Inflammatory macrophage (primary cell): Measurements from ENCODE around the gene RPL39.
"Not testable (repeated sequence)": the region's sequence is repeated elsewhere in the genome, so short reads cannot be mapped to it uniquely, and the experiment has no call there.

Source experiments
- DNase-seq, 2 donors: peaks; one replicate each; pipeline ENCODE4 v3.0.0-alpha.2; 2020 to 2022
- total RNA-seq, 18 experiments: gene quantifications; one replicate each; lab custom pipeline; 2026; ENCODE audit warnings: mixed read lengths in 6 of 18, inconsistent platforms in 2 of 18; lab: John Stamatoyannopoulos, UW

The RPL39 gene
- total RNA-seq, result 52.4 to 130 (median 86.6) reads per million in 18 experiments

DNA sequence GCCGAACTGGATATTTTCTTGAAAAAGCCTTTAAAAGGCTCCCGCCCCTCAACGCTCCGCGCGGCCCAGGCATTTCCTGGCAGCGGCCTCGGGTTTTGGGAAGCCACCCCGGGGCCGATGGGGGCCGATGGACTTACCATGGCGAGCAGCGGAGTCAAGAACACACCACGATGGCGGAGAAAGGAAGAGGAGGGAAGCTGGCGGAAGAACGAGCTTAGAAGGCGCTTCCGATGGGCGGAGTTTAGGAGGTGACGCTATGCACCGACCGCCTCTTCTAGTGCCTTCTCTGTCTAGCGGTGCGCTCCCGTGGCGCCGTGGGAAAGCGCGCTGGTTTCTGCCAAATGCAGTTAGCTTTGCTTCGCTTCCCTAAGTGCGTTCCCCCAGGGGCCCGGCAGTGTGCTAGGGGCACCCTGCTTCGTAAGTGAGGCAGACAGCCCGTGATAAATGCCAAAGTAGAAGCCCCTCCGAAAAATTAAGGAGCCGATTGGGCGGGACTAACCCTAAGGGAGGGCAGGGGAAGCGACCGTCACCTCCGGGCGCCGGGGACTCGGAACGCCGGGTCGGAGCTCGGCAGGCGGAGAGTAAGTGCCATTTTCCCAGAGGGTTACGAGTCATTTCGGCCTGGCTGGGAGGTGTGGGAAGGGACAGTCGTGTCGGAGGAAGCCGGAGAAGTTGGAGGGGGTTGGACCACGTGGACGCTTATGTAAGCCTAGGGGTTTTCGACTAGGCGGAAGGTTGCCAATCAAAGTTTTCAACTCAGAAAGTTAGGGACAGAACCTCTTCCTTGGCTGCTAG is at the start of gene RPL39:
Gene RPL39, minus strand, starts transcription at position 194 of the 795 bp plus-strand sequence. Its CDS starts 54 bp downstream, at position 140.
- DNase-seq, result peak; percentile 83 to 89

DNA sequence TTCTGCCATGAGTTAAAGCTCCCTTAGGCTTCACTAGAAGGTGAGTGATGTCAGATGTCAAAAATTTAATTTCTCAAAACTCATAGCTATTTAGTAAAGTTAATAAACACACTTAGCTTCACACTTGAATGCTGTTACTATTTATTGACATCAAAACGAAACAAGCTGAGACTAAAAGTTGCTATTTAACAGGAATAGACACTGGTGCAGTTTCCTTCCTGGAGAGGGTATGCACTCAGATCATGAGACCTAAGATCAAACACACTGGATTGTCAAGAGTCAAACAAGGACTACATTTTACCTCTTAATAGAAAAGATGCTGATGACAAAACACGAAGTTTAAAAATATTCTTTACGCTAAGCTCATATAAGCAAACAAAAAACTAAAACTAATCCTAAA is 42.5 kb upstream of the RPL39 start:
- no peak for DNase-seq

GRCh38 chrX:119828446-119828845 is 37.0 kb upstream of the RPL39 start:
- no peak for DNase-seq

DNA sequence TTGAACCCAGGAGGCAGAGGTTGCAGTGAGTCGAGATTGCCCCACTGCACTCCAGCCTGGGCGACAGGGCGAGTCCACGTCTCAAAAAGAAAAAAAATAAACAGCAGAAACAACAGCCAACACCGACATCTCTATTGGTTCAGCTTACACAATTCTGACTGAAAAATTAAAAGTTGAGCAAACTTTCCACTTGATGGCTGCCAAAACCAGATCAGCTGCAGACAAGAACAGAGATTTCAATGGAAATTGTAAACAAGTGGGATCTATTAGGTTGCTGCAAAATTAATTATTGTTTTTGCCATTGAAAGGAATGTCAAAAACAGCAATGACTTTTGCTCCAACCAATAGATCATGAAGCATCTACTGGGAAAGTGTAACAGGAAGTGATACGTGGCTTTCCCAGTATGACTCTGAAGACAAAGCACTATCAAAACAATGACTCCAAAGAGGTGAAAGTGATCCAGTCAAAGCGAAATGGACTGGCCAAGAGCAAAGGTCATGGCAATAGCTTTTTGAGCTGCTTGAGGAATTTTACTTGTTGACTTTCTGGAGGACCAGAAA is 35.0 kb upstream of the RPL39 start:
- peak in 1 of 2 donors; percentile 1 for DNase-seq

GRCh38 chrX:119824221-119824620 is 32.8 kb upstream of the RPL39 start:
- DNase-seq, result not testable (repeated sequence)

GRCh38 chrX:119821703-119822102 is 30.3 kb upstream of the RPL39 start:
- peak in 1 of 2 donors; percentile 21 for DNase-seq

- DNase-seq, result peak; percentile 14 to 42
These were observed 25.8 kb upstream of the RPL39 start for GRCh38 chrX:119817130-119817690.

GRCh38 chrX:119816300-119816699 is 24.9 kb upstream of the RPL39 start:
- no peak for DNase-seq

DNA sequence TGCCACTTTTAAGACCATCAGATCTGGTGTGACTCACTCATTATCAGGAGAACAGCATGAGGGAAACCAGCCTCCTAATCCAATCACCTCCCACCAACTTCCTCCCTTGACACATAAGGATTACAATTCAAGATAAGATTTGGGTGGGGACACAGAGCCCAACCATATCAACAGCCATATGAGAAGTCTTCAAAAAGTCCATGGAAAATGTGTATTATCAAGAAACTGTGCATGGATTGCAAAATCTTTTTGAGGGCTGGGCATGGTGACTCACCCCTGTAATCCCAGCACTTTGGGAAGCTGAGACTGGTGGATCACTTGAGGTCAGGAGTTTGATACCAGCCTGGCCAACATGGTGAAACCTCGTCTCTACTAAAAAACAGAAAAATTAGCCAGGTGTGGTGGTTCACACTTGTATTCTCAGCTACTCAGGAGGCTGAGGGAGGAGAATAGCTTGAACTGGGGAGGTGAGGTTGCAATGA is 17.8 kb upstream of the RPL39 start:
- DNase-seq, result no peak

- DNase-seq, result not testable (repeated sequence)
These were observed 17.0 kb upstream of the RPL39 start for GRCh38 chrX:119808461-119808860.

DNA sequence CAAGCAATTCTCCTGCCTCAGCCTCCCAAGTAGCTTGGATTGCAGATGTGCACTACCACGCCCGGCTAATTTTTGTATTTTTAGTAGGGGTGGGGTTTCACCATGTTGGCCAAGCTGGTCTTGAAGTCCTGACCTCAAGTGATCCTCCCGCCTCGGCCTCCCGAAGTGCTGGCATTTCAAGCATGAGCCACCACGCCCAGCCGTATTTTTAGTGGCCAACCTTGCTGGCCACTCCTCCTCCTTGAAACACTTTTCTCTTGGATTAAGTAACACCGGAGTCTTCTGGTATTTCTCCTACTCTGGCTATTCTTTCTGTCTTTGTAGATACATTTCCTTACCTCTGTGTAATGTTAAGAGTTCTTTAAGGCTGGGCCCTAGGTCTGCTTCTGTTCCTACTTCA is 11.1 kb upstream of the RPL39 start:
- no peak for DNase-seq

GRCh38 chrX:119801253-119802221 is 10.1 kb upstream of the RPL39 start:
- DNase-seq, result no peak

DNA sequence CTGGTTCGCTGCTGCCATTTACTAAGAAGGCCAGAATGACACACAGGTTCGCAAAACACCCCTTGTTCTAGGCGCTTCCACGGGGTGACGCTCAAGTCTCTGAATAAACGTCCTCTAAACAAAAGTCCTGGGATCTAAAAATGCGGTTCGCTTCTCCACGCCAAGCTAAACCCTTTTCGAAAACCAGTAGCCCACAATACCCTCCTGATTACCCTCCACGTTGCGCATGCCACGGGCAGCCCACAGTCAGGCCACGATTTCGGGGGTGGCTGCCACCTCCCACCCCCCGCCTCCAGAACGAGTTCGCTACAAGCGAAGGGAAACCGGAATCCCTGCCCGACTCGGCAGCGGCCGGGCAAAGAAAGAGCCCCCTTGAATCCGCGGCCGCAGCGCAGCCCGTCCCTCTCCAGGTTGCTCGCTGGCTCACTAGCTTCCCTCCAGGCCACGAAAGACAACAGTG is 423 bp downstream of the RPL39 start:
- DNase-seq, result peak; percentile 36 to 41

GRCh38 chrX:119784747-119785446 is 6.5 kb downstream of the RPL39 start:
- DNase-seq, result peak; percentile 21 to 47

DNA sequence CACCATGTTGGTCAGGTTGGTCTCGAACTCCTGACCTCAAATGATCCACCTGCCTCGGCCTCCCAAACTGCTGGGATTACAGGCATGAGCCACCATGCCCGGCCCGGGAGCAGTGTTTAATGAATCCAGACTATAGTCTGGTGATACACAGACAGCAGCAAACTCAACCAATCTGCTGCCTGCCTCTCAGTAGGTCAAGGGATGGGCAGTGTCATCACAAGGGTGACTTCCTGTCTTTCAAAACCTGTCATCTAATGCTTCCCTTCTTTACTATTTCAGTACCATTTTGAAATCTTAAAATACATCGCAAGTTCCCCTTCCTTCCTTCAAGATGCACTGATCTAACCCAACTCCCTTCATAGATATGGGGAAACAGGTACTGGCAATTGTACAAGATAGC is 8.4 kb downstream of the RPL39 start:
- DNase-seq, result peak; percentile 82 to 88

DNA sequence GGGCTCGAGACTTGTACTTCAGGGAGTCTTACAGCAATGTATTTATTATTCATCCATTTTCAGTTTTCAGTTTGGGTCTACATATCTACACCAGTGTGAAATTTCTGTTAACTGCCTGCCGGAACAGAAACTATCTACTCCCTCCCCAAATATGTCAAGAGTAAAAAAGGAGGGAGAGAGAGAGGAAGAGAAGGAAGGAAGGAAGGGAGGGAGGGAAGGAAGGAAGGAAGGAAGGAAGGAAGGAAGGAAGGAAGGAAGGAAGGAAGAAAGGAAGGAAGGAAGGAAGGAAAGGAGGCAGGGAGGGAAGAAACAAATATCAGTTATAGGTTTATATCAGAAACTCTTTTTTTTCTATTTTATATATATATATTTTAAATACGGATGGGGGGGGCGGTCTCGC is 12.6 kb downstream of the RPL39 start:
- no peak for DNase-seq

GRCh38 chrX:119775517-119776238 is 15.8 kb downstream of the RPL39 start:
- DNase-seq, result peak; percentile 76 to 82

GRCh38 chrX:119769388-119769787 is 22.0 kb downstream of the RPL39 start:
- DNase-seq, result not testable (repeated sequence)

DNA sequence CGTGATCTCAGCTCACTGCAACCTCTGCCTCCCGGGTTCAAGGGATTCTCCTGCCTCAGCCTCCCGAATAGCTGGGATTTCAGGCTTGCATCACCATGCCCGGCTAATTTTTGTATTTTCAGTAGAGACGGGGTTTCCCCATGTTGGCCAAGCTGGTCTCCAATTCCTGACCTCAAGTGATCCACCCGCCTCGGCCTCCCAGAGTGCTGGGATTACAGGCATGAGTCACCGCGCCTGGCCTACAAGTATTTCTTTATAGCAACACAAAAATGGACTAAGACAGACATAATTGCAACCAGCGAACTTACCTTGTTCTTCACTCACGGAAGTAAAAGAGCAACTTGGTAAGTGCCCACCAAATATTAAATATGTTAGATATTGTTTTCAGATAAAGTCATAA is 23.0 kb downstream of the RPL39 start:
- DNase-seq, result peak; percentile 26 to 41

DNA sequence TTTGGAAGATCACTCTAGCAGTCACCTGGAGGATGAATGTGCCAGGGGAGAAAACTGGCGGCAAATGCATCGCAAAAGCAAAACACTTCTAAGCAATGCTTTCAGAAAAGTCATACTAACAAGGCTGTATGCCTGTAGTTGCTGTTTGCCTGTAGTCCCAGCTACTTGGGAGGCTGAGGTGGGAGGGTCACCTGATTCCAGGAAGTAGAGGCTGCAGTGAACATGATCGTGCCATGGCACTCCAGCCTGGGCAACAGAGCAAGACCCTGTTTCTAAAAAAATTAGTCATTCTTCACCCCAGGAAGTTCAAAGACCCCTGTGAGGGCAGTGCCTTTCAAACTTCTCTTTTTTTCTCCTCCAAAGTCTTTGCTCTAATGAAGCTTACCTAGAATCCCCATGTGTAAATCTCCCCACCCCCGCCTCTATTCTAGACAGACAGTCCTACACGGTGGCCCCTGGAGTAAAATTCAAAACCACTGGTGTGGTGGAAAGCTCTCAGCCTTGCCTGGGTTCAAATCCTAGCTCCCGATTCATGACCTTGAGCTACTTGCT is 27.5 kb downstream of the RPL39 start:
- no peak for DNase-seq

GRCh38 chrX:119763181-119763580 is 28.2 kb downstream of the RPL39 start:
- DNase-seq, result no peak
